ENCODE data around the gene NLN. TPM values are rescaled to one million over a fixed set of nuclear protein-coding genes. Genes with fewer than 3 reads are reported as not detected.

NLN gene
- total RNA-seq, 4 donors from 2014 or later, result 6.5 to 11.5 (median 9.8) TPM

- H3K36me3 ChIP-seq, result peaks cover 0 to 41% of the 10 kb centered on the region in 2 donors
- no peak overlapping the region for H3K4me3 ChIP-seq
- TF ChIP-seq CTCF (IDR thresholded peaks at IDR 0.05), result no peak
- no peak for TF ChIP-seq POLR2AphosphoS5 (IDR thresholded peaks at IDR 0.05)
- no peak for TF ChIP-seq EP300 (IDR thresholded peaks at IDR 0.05)
- no peak for TF ChIP-seq POLR2A (IDR thresholded peaks at IDR 0.05)
- ATAC-seq, result no peak
- H3K27me3 ChIP-seq, result no peaks in the 10 kb centered on the region
- no peak overlapping the region for H3K27ac ChIP-seq
- H3K4me1 ChIP-seq, result no peaks in the 10 kb centered on the region
- no peaks in the 10 kb centered on the region for H3K9me3 ChIP-seq
Measured at GRCh38 chr5:65813174-65813573, 91.2 kb downstream of the NLN start.

GRCh38 chr5:65815161-65815560 lies 93.2 kb downstream of the NLN start:
- H3K4me1 ChIP-seq, result no peaks in the 10 kb centered on the region
- ATAC-seq, result no peak
- no peak overlapping the region for H3K4me3 ChIP-seq
- no peaks in the 10 kb centered on the region for H3K9me3 ChIP-seq
- WGBS, 2 donors (ENCODE audit: low coverage in 1 of 2), result 83 to 100% methylated on average over 1 of the region's 1 CpG
- H3K27me3 ChIP-seq, result no peaks in the 10 kb centered on the region
- TF ChIP-seq POLR2AphosphoS5 (IDR thresholded peaks at IDR 0.05) (no peak), CTCF (IDR thresholded peaks at IDR 0.05) (no peak), POLR2A (IDR thresholded peaks at IDR 0.05) (no peak), EP300 (IDR thresholded peaks at IDR 0.05) (no peak)
- H3K27ac ChIP-seq, result no peak overlapping the region
- H3K36me3 ChIP-seq, result peaks cover 0 to 36% of the 10 kb centered on the region in 2 donors

- 91 to 92% methylated on average over 2 of the region's 2 CpGs for WGBS, 2 donors (ENCODE audit: low coverage in 1 of 2)
- peaks cover 0 to 22% of the 10 kb centered on the region in 2 donors for H3K36me3 ChIP-seq
- no peaks in the 10 kb centered on the region for H3K4me1 ChIP-seq
- H3K9me3 ChIP-seq, result no peaks in the 10 kb centered on the region
- TF ChIP-seq CTCF (IDR thresholded peaks at IDR 0.05) (no peak), EP300 (IDR thresholded peaks at IDR 0.05) (no peak), POLR2A (IDR thresholded peaks at IDR 0.05) (no peak), POLR2AphosphoS5 (IDR thresholded peaks at IDR 0.05) (no peak)
- H3K27me3 ChIP-seq, result no peaks in the 10 kb centered on the region
- H3K27ac ChIP-seq, result no peak overlapping the region
- no peak for ATAC-seq
- no peak overlapping the region for H3K4me3 ChIP-seq
Measured at GRCh38 chr5:65816729-65817128, 94.7 kb downstream of the NLN start.

GRCh38 chr5:65817931-65818330 lies 95.9 kb downstream of the NLN start:
- Histone ChIP-seq H3K4me3 (no peak overlapping the region), H3K4me1 (no peaks in the 10 kb centered on the region), H3K27me3 (no peaks in the 10 kb centered on the region), H3K36me3 (peaks cover 0 to 15% of the 10 kb centered on the region in 2 donors), H3K27ac (no peak overlapping the region), H3K9me3 (no peaks in the 10 kb centered on the region)
- ATAC-seq, result no peak
- 86 to 88% methylated on average over 4 of the region's 4 CpGs for WGBS, 2 donors (ENCODE audit: low coverage in 1 of 2)
- TF ChIP-seq POLR2AphosphoS5 (IDR thresholded peaks at IDR 0.05), result no peak

GRCh38 chr5:65818592-65818991 lies 96.6 kb downstream of the NLN start:
- Histone ChIP-seq H3K4me1 (no peaks in the 10 kb centered on the region), H3K4me3 (no peak overlapping the region), H3K27me3 (no peaks in the 10 kb centered on the region), H3K36me3 (peaks cover 0 to 10% of the 10 kb centered on the region in 2 donors), H3K27ac (no peak overlapping the region), H3K9me3 (no peaks in the 10 kb centered on the region)
- 80 to 85% methylated on average over 2 to 4 of the region's 4 CpGs for WGBS, 2 donors (ENCODE audit: low coverage in 1 of 2)
- no peak for ATAC-seq
- TF ChIP-seq EP300 (IDR thresholded peaks at IDR 0.05) (no peak), POLR2AphosphoS5 (IDR thresholded peaks at IDR 0.05) (no peak), POLR2A (IDR thresholded peaks at IDR 0.05) (no peak), CTCF (IDR thresholded peaks at IDR 0.05) (no peak)
